ENCODE data around the gene CACTIN.
"Not testable (repeated sequence)": the region's sequence is repeated elsewhere in the genome, so short reads cannot be mapped to it uniquely, and the experiment has no call there.

Gene CACTIN

DNA sequence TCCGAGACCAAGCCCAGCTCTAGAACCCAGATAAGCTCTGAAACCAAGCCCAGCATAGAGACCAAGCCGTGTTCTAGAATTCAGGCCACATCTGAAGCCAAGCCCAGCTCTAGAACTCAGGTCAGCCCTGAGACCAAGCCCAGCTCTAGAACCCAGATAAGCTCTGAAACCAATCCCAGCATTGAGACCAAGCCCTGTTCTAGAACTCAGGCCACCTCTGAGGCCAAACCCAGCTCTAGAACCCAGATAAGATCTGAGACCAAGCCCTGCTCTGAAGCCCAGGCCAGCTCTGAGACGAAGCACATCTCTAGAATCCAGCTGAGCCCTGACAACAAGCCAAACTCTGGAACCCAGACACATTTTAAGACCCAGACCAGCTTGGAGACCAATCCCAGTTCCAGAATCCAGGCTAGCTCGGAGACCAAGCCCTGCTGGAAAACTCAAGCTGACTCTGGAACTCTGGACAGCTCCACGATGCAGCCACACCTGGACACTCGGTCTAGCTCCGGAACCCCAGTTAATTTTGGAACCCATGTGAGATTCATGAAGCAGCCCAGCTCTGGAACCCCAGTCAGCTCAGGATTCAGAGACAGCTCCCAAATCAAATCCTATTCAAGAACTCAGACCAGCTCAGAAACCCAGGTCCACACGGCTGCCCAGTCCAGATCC, 35.5 kb downstream of the CACTIN start:
- in situ Hi-C loops (cut with MboI; ENCODE audit: low sequenced_read_pairs): no loop called here

- in situ Hi-C loops (cut with MboI; ENCODE audit: low sequenced_read_pairs): no loop called here
Measured at GRCh38 chr19:3589949-3590348, 36.6 kb downstream of the CACTIN start.

DNA sequence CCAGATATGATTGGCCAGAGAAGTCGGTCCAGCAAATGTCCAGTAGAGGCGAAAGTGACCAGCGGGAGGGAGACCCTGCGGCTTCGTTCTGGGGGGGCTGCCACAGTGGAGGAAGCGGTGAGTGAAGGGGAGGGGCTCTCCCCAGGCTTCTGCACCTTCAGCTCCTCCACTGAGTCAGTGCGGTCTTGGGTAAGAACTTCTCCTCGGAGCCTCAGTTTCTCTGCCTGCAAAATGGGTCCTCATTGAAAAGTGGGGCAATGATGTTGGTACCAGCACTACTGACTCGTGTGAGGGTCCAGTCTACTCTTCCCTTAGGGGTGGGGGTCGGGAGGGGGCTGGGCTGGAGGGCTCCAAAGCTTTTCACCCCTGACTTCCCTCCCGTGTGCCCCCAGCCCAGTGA, 37.2 kb downstream of the CACTIN start:
- in situ Hi-C loops (cut with MboI; ENCODE audit: low sequenced_read_pairs): no loop called here

- in situ Hi-C loops (cut with MboI; ENCODE audit: low sequenced_read_pairs): no loop called here
Measured at GRCh38 chr19:3586707-3587346, 39.8 kb downstream of the CACTIN start.

GRCh38 chr19:3586127-3586626, 40.4 kb downstream of the CACTIN start:
- in situ Hi-C loops (cut with MboI; ENCODE audit: low sequenced_read_pairs): no loop called here

DNA sequence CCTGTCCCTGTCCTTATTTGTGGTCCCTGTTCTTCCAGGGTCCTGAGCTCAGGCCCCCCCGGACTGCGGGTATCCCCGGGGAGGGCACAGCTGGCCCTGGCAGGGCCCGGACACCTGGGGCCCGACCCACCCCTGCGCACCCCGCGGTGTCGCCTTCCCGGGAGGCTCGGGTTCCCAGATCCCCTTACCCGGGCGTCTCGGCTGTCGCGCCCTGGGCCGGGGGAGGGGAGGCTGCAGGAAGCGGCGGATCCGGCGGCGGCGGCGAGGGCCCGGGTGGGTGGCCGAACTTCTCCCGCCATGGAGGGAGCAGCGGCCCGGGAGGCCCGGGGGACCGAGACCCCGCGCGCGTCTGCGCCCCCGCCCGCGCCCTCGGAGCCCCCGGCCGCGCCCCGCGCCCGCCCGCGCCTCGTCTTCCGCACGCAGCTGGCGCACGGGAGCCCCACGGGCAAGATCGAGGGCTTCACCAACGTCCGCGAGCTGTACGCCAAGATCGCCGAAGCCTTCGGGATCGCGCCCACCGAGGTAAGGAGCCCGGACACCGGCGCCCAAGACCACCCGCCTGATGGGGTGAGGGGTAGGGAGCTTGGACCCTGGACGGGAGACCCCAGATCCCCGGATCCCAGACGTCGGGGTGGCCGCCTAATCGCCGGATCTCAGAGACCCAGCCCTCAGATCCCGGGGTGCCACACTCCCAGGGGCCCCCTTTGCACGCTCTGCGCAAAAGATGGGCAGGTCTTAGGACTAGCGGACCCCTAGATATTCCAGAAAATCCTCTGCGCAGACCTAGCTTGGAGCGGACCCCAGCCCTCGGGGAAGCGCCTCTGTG, 41.1 kb downstream of the CACTIN start, which contains the start of gene GIPC3:
TSS of gene GIPC3 (plus strand) at position 178 of the 826 bp plus-strand sequence. CDS start at position 298, 120 bp downstream.
- in situ Hi-C loops (cut with MboI; ENCODE audit: low sequenced_read_pairs): no loop called here

DNA sequence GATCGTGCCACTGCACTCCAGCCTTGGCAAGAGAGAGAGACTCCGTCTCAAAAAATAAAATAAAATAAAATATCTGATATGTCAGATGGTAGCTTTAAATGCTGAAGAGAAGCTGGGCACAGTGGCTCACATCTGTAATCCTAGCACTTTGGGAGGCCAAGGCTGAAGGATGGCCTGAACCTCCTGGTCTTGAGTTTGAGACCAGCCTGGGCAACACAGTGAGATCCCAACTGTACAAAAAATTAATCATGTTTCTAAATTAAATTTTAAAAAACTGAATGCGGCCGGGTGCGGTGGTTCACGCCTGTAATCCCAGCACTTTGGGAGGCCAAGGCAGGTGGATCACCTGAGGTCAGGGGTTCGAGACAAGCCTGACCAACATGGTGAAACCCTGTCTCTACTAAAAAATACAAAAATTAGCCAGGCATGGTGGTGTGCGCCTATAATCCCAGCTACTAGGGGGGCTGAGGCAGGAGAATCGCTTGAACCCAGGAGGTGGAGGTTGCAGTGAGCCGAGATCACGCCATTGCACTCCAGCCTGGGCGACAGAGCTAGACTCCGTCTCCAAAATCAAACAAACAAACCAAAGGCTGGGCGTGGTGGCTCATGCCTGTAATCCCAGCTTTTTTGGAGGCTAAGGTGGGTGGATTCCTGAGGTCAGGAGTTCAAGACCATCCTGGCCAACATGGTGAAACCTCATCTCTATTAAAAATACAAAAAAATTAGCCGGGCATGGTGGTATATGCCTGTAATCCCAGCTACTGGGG, 42.4 kb downstream of the CACTIN start:
- in situ Hi-C loops (cut with MboI; ENCODE audit: low sequenced_read_pairs): not testable (repeated sequence)

DNA sequence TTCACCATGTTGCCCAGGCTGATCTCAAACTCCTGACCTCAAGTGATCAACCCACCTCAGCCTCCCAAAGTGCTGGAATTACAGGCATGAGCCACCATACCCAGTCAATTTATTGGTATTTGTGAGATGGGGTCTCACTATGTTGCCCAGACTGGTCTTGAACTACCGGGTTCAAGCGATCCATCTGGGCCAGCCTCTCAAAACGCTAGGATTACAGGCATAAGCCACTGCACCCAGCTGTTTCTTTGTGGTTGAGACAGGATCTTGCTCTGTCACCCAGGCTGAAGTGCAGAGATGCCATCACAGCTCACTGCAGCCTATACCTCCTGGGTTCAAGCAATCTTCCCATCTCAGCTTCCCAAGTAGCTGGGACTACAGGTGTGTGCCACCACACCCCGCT, 44.8 kb downstream of the CACTIN start:
- in situ Hi-C loops (cut with MboI; ENCODE audit: low sequenced_read_pairs): not testable (repeated sequence)

- in situ Hi-C loops (cut with MboI; ENCODE audit: low sequenced_read_pairs): no loop called here
Measured at GRCh38 chr19:3580156-3580934, 46.2 kb downstream of the CACTIN start.

DNA sequence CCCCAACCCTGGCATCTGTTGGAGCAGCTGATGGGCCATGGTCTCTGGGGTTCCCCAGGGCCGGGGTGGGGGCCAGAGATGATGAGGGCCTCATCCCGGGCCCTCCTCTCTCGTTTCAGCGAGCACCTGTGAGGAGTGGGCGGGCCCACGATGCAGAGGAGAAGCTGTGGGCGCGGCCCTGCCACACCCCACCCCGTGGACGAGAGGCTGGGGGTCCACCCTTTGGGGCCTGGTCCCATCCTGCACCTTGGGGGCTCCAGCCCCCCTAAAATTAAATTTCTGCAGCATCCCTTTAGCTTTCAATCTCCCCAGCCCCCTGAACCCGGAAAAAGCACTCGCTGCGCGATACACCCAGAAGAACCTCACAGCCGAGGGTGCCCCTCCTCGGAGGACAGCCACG, 48.2 kb downstream of the CACTIN start:
- in situ Hi-C loops (cut with MboI; ENCODE audit: low sequenced_read_pairs): no loop called here

GRCh38 chr19:3577723-3578344, 48.8 kb downstream of the CACTIN start:
- in situ Hi-C loops (cut with MboI; ENCODE audit: low sequenced_read_pairs): no loop called here

GRCh38 chr19:3576696-3577443, 49.7 kb downstream of the CACTIN start:
- in situ Hi-C loops (cut with MboI; ENCODE audit: low sequenced_read_pairs): no loop called here

DNA sequence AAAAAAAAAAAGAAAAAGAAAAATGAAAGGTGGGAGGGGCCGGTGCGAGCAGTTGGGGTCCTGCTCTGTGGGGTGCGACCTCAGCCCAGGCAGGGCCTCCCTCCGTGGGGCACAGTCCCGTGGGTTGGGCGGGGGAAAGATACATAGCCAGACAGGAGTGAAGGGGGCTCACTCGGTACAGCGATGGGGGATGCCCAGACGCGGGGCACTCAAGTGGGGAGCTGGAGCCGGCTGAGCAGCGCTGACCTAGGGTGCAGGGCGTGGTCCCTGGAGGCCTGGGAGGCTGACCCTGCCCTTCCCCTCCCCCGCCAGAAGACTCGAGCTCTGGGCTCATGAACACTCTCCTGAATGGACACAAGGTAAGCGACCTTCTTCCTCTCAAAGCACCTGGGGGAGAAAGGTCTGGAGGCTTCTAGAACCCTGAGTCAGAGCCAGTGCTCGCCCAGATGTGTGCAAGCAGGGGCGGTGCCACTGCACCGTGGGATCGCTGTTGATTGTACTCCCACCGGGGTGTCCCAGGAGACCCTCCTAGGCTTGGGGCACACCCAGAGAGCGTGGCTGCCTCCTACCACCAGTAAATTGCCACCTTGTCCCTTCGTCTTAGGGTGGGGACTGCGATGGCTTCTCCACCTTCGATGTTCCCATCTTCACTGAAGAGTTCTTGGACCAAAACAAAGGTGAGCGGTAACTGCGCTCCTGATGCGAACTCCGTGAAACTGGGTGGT, 50.5 kb downstream of the CACTIN start:
- in situ Hi-C loops (cut with MboI; ENCODE audit: low sequenced_read_pairs): no loop called here

- in situ Hi-C loops (cut with MboI; ENCODE audit: low sequenced_read_pairs): no loop called here
Measured at GRCh38 chr19:3575260-3575741, 51.3 kb downstream of the CACTIN start.

DNA sequence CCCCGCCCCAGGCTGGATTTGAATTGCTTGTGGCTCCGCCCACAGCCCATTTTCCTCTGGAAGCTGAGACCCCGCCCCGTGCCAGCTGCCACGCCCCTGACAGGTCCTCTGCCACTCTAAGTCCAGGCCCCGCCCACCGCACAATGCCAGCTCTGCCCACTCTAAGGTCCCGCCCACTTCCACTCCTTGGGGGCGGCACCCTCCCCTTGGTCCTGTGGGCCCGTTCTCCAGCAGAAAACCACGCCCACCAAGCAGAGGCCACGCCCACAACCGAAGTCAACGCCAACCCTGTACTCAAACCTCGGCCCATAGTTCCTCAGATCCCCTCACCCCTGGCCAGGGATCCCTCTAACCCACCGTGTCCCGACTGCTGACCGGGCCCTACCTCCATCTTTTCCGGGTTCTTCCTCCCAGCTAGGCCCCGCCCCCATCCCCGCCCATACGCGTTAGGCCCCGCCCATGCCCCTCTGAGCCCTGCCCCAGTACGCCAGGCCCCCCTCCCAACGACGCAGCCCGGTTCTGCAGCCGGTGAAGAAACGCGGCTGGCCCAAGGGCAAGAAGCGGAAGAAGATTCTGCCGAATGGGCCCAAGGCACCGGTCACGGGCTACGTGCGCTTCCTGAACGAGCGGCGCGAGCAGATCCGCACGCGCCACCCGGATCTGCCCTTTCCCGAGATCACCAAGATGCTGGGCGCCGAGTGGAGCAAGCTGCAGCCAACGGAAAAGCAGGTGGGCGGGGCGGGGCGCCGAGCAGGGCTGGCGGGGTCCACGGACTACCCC, 52.5 kb downstream of the CACTIN start:
- in situ Hi-C loops (cut with MboI; ENCODE audit: low sequenced_read_pairs): no loop called here

- in situ Hi-C loops (cut with MboI; ENCODE audit: low sequenced_read_pairs): no loop called here
Measured at GRCh38 chr19:3573162-3573857, 53.3 kb downstream of the CACTIN start.

- in situ Hi-C loops (cut with MboI; ENCODE audit: low sequenced_read_pairs): no loop called here
Measured at GRCh38 chr19:3572855-3573161, 53.8 kb downstream of the CACTIN start, which contains the start of gene HMG20B. HMG20B (plus strand) TSS chr19:3572944; CDS start chr19:3573310, 366 bp downstream.
